ENCODE results near the gene SIRT2. TPM values are rescaled to one million over a fixed set of nuclear protein-coding genes. Genes with fewer than 3 reads are reported as not detected.
A peak's percentile ranks its signal among the peaks of the same experiment; 100 is the strongest.

The SIRT2 gene
- total RNA-seq, 1 experiment from 2014 or later = 15.4 TPM

DNA sequence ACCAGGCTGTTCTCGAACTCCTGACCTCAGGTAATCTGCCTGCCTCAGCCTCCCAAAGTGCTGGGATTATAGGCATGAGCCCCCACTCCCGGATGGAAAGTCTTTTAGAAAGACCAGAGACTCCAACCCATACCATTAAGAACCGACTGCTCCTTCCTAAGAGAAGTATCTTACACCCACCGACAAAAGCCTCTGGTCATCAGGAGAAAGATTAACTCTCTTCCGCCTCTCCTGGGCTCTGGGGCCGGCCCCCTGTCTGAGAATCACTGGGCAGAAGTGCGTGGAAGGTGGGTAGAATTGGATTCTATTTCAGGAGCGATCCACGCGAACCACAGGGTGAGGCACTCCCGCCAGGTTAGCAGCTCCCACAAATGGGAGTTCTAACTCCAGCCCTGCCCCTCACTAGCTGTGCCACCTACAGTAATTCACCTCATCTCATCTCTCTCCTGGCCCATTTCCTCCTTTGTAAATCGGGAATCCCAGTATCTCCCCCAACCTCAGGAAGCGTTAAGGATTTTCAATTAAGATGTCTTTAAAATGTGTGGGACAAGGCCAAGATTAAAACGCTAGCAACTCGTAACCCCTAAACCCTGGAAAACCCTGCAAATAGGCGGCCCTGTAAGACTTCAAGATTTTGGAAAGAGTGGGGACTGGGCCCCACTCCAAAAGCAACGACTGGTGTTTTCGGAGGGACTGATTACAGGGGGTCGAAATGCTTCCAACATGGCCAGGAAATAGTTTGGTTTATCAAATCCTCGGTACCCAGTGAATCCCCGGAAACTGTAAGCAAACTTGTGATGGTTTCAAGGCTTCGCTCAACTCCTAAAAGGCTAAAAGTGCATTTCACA lies 50.9 kb downstream of the SIRT2 start:
- Histone ChIP-seq H3K4me3 (replicated peaks in 1 of 2; ENCODE audit: low read depth in 1 of 2, low read length in 2 of 2) (peak overlapping the region; percentile 52 to 79), H3K9me2 (ENCODE audit: insufficient read depth) (no peaks in the 10 kb centered on the region), H2AFZ (ENCODE audit: low read depth, low read length, poor library complexity, severe bottlenecking) (no peak overlapping the region), H3K27ac (ENCODE audit: low read depth, low read length) (peak overlapping the region; percentile 98), H3K27me3 (ENCODE audit: insufficient read depth, low read length) (no peaks in the 10 kb centered on the region), H3K36me3 (ENCODE audit: control insufficient read depth in 1 of 2, insufficient read depth in 2 of 2, low read length in 2 of 2) (peaks cover 37 to 47% of the 10 kb centered on the region in 2 experiments), H3K4me2 (ENCODE audit: low read length) (peak overlapping the region; percentile 87), H3K4me1 (ENCODE audit: control insufficient read depth in 1 of 2, insufficient read depth in 2 of 2, low read length in 2 of 2) (peaks cover 14 to 41% of the 10 kb centered on the region in 2 experiments), H4K20me1 (ENCODE audit: insufficient read depth) (peaks cover 12% of the 10 kb centered on the region), H3K9me3 (ENCODE audit: control insufficient read depth in 1 of 2, insufficient read depth in 1 of 2, low read depth in 1 of 2, low read length in 2 of 2) (no peaks in the 10 kb centered on the region), H3K9ac (ENCODE audit: low read length) (peak overlapping the region; percentile 97), H3K79me2 (ENCODE audit: insufficient read depth, low read length) (peaks cover 57% of the 10 kb centered on the region)
- no peak for TF ChIP-seq SIN3A (IDR thresholded peaks at IDR 0.05; ENCODE audit: low read depth)
- TF ChIP-seq, protein P1, sequence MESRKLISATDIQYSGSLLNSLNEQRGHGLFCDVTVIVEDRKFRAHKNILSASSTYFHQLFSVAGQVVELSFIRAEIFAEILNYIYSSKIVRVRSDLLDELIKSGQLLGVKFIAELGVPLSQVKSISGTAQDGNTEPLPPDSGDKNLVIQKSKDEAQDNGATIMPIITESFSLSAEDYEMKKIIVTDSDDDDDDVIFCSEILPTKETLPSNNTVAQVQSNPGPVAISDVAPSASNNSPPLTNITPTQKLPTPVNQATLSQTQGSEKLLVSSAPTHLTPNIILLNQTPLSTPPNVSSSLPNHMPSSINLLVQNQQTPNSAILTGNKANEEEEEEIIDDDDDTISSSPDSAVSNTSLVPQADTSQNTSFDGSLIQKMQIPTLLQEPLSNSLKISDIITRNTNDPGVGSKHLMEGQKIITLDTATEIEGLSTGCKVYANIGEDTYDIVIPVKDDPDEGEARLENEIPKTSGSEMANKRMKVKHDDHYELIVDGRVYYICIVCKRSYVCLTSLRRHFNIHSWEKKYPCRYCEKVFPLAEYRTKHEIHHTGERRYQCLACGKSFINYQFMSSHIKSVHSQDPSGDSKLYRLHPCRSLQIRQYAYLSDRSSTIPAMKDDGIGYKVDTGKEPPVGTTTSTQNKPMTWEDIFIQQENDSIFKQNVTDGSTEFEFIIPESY (IDR thresholded peaks at IDR 0.05; ENCODE audit: extremely low read depth, insufficient replicate concordance, low read length) = no peak
- TF ChIP-seq EZH2 (IDR thresholded peaks at IDR 0.05) = no peak
- TF ChIP-seq RAD21 (IDR thresholded peaks at IDR 0.05; ENCODE audit: low read depth) = no peak
- TF ChIP-seq, protein P2, sequence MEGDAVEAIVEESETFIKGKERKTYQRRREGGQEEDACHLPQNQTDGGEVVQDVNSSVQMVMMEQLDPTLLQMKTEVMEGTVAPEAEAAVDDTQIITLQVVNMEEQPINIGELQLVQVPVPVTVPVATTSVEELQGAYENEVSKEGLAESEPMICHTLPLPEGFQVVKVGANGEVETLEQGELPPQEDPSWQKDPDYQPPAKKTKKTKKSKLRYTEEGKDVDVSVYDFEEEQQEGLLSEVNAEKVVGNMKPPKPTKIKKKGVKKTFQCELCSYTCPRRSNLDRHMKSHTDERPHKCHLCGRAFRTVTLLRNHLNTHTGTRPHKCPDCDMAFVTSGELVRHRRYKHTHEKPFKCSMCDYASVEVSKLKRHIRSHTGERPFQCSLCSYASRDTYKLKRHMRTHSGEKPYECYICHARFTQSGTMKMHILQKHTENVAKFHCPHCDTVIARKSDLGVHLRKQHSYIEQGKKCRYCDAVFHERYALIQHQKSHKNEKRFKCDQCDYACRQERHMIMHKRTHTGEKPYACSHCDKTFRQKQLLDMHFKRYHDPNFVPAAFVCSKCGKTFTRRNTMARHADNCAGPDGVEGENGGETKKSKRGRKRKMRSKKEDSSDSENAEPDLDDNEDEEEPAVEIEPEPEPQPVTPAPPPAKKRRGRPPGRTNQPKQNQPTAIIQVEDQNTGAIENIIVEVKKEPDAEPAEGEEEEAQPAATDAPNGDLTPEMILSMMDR (IDR thresholded peaks at IDR 0.05 in 2 of 3, conservative IDR thresholded peaks at IDR 0.05 in 1 of 3; ENCODE audit: borderline replicate concordance in 1 of 3, insufficient read depth in 1 of 3, low read depth in 2 of 3, low read length in 2 of 3) = no peak
- no peak for TF ChIP-seq POLR2A (IDR thresholded peaks at IDR 0.05; ENCODE audit: borderline replicate concordance, extremely low read depth, insufficient read depth, insufficient read length)
- TF ChIP-seq, protein P3, sequence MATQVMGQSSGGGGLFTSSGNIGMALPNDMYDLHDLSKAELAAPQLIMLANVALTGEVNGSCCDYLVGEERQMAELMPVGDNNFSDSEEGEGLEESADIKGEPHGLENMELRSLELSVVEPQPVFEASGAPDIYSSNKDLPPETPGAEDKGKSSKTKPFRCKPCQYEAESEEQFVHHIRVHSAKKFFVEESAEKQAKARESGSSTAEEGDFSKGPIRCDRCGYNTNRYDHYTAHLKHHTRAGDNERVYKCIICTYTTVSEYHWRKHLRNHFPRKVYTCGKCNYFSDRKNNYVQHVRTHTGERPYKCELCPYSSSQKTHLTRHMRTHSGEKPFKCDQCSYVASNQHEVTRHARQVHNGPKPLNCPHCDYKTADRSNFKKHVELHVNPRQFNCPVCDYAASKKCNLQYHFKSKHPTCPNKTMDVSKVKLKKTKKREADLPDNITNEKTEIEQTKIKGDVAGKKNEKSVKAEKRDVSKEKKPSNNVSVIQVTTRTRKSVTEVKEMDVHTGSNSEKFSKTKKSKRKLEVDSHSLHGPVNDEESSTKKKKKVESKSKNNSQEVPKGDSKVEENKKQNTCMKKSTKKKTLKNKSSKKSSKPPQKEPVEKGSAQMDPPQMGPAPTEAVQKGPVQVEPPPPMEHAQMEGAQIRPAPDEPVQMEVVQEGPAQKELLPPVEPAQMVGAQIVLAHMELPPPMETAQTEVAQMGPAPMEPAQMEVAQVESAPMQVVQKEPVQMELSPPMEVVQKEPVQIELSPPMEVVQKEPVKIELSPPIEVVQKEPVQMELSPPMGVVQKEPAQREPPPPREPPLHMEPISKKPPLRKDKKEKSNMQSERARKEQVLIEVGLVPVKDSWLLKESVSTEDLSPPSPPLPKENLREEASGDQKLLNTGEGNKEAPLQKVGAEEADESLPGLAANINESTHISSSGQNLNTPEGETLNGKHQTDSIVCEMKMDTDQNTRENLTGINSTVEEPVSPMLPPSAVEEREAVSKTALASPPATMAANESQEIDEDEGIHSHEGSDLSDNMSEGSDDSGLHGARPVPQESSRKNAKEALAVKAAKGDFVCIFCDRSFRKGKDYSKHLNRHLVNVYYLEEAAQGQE (IDR thresholded peaks at IDR 0.05; ENCODE audit: low read depth) = no peak
- TF ChIP-seq JUND (IDR thresholded peaks at IDR 0.05) = no peak
- no peak for TF ChIP-seq TCF7L2 (IDR thresholded peaks at IDR 0.05; ENCODE audit: borderline replicate concordance, extremely low read depth, insufficient read depth, insufficient read length)
- TF ChIP-seq POLR2AphosphoS5 (IDR thresholded peaks at IDR 0.05; ENCODE audit: low read depth, low read length) = no peak
- TSS peak; percentile 53 for BruUV-seq (replicated peaks)
- CTCF ChIA-PET = interaction anchor here (0.9 to 1.2 kb wide), 3 partner anchors 37 to 85 kb away, joined by 3 to 8 read pairs (median 3); partner anchors contain the start of genes MRPS12 and SARS2
- ATAC-seq (no peak), DNase-seq (ENCODE audit: low read depth, low spot score) (no peak)
- intact Hi-C loops (cut with micrococcal nuclease) = no loop called here
- POLR2A ChIA-PET = interaction anchor here (0.5 to 2.2 kb wide), 20 partner anchors 8 to 545 kb away, joined by 3 to 16 read pairs (median 4); partner anchors contain the start of genes ACTN4, C19orf33, ECH1 and EIF3K
- RAD21 ChIA-PET (ENCODE audit: low non-redundant PET in 1 of 2, low total read pairs in 2 of 2, uncharacterized antibody in 2 of 2, unreplicated experiment in 2 of 2) = no interaction called here

Data from HCT116 (cell line).